Anterior cingulate cortex (tissue), 58 donors: ENCODE measurements around the gene ZC3H10.

ENCODE experiments used
- DNase-seq, 58 donors: peaks; one replicate each; lab custom pipeline; 2025; lab: John Stamatoyannopoulos, UW

ZC3H10 gene

GRCh38 chr12:56163533-56164344 is 45.7 kb downstream of the ZC3H10 start:
- no peak for DNase-seq

DNA sequence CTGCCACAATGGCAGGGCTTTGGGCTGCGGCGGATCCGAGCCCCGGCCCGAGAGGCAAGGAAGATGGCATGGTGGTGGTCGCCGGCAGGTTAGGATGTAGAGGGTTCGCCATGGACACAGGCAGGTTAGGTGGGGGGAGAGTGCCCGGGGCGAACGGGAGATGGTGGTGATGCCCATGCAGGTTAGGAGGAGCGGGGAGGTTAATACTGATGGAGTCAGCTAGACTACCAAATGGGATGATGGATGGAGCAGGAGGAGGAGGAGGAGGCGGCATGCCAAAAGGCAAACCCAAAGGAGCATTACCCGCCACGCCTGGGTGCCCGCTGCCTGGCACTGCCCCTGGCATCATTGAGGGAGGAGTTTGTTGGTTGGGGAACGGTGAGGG is 46.3 kb downstream of the ZC3H10 start:
- DNase-seq, result no peak

GRCh38 chr12:56165369-56165768 is 47.3 kb downstream of the ZC3H10 start:
- no peak for DNase-seq

GRCh38 chr12:56169229-56169759 is 51.2 kb downstream of the ZC3H10 start:
- no peak for DNase-seq

DNA sequence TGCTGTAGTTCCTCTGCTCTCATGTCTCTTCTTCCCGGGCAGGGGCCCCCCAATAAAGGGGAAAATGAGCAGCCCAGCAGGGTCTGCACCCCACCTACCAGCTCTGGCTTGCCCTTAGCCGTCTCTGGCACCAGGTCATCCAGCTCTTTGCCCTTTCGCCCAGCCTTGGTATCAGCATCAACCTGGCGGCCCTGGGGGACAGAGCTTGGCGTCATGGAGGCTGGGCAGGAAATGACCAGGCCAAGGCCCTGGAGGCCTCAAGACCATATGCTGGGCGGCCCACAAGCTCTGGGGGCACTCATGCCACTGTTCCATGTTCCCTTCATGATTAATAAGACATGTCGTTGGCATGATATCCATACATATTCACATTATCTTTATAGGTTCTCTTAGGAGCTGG is 54.8 kb downstream of the ZC3H10 start:
- no peak for DNase-seq
